ENCODE measurements around the gene JAG2.

Gene JAG2

DNA sequence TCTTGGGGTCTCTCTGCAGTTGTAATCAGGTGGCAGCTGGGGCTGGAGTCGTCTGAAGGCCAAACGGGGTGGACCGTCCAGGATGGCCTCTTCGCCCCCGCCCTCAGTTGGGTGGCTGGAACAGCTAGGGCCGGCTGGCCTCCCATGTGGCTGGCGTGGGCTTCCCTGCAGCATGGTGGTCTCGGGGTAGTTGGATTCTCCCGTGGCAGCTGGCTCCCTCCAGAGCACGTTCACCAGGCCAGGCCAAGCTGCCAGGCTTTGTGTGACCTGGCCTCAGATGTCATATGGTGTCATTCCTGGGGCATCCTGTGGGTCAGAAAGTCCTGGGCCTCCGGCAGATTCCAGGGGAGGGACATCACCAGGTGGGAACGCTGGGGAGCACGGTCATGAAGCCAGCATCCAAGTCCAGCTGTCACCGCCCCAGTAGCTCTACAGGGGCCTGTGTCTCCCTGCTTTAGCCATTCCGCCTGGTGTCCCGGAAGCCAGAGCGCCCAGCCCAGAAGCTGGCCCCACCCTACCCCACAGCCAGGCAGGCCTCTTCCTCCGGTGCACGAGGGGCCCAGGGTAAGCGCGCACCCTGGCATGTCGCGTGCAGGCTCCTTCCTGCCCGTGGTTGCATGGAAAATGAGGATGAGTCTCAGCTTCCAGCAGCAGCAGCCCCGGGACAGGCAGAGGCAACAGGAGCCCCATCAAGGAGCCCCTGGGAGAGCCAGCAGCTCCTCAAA, 13.9 kb upstream of the JAG2 start:
- no peak for DNase-seq (ENCODE audit: low read depth in 4 of 4, low spot score in 1 of 4)

DNA sequence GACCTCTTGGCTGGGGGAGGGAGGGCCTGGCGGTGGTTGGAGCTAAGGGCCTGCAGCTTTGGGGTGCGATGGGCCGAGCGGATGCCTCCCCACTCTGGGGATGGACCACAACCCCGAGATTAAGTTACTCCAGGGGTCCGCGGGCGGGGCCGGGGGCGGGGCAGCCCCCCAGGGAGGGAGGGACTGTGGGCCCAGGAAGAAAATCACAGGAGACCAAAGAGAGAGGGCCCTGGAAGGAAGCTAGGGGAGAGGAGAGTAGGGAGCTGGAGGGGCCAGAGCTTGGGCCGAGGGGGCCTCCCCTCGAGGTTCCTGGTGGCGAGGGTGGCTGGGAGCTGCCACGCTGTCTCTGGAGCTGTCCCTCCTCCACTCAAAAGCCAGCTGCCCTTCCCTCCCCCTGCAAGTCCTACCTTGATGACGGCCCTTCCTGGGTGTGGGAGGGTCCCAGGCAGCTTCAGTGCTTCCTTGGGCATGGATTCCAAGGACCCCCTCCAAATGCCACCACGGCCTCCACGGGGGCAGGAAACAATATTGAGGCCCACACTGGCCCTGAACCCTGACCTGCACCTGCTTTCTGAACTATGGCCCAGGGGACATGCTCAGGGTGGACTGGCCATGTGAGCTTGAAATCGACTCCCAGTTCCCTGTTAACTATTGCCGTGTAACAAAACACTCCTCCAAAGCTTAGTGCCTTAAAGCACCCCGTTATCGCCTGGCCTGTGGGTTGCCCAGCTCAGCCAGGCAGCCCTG, 13.1 kb upstream of the JAG2 start:
- no peak for DNase-seq (ENCODE audit: low read depth in 4 of 4, low spot score in 1 of 4)

DNA sequence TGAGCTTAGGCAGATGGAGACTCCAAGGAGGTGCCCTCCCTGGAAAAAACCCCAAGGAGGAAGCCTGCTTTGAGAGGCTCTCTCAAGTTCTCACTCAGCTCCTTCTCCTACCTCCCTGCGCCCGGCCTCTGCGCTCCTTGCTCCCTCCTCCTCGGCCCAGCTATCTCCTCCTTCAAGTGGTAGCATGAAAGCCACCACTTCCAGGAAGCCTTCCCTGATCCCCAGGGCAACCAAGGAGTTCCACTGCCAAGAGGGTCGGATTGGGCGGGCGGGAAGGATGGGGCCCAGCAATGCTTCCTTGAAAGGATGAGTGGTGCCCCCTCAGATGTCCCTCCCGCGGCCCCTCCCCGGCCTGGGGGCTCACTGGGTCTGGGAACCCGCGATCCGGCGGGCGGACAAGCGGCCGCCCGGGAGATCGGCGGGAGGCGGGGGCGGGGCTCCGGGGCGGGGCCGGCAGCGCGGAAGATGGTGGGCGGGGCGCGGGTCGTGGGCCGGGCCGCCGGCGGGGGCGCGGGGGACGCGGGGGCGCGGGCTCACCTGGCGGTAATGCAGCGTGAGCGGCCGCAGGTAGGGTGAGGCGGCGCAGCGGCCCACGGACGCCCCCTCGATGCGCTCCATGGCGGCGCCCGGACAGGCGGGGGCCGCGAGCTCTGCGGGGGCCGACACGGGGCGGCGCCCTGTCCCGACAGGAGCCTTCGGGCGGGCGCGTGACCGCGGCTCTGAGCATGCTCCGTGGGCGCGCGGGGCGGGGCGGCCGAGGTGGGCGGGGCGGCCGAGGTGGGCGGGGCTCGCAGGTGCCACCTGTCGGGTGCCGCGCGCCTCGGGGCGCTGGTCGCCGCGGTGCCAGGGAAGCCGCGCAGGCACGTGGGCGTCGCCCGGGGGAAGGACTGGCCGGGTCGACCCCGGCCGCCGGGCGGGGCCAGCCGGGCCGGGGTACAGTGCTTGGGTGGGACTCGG, 12.3 kb upstream of the JAG2 start, which contains the start of gene NUDT14:
NUDT14 (minus strand) TSS at position 721 of the 957 bp plus-strand sequence; CDS start at position 618, 103 bp downstream.
- peak; percentile 59 to 80 (median 74) for DNase-seq (ENCODE audit: low read depth in 4 of 4, low spot score in 1 of 4)

DNA sequence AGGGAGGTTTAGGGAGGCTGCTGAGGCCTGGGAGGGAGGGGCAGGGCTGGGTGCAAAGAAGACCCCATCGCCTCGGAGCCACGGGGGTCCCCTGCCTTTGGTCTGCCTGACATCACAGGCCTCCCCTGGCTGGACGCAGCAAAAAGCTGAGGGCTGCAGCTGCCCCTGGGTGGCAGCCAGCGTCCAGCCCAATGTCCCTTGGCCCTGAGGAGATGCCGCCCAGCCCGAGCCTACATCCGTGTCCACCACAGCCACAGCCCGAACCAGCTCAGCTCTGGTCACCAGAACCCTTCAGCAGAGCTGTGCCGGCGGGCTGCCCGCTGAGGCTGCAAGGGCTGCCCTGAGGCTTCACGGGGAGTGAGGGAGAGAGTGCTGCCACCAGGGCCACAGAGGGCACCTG, 10.6 kb upstream of the JAG2 start:
- no peak for DNase-seq (ENCODE audit: low read depth in 4 of 4, low spot score in 1 of 4)

DNA sequence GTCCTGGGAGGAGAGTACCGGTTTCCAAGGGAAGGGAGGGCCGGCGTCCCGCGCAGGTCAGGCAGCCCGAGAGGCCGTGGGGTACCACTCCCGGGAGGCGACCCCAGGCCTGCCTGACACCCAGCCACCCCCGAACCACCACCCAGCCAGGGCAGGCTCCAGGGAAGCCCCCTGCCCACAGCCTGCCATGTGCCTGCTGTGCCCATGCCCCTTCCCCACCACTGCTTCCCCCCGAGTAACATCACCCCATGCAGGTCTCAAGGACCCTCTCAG, 10.2 kb upstream of the JAG2 start:
- no peak for DNase-seq (ENCODE audit: low read depth in 4 of 4, low spot score in 1 of 4)

DNA sequence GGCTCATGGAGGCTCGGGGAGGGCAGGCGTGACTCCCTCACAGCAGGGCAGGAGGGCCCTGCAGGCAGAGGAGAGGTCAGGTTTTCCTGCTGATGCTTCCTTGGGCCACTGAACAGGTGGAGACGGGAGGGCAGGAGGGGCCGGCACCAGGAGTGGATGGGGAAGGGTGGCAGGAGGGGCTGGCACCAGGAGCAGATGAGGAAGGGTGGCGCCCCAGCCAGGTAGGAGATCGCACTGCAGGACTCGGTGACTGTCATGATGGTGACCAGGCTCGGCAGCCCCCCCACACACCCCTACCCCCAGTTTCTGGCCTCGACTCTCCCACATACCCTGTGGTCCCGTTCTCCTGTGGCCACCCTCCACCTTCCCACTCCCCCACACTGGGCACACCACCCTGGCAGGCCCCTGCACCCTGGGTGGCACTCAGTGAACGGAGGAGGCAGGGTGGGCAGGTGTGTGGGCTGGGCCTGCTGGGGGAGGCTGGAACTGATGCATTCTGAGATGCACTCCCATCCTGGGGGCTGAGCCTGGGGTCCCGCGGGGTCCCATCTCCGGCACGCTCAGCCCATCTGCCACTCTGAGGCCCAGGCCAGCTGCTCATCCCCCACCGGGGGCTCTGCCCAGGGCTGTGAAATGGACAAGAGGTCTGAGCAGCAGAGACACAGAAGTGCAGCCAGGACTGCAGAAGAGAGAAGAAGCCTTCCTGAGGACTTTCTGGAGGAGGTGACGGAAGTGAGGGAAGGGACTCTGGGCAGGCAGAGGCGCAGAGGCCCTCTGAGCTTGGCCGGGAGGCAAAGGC, 9.7 kb upstream of the JAG2 start:
- no peak for DNase-seq (ENCODE audit: low read depth in 4 of 4, low spot score in 1 of 4)

DNA sequence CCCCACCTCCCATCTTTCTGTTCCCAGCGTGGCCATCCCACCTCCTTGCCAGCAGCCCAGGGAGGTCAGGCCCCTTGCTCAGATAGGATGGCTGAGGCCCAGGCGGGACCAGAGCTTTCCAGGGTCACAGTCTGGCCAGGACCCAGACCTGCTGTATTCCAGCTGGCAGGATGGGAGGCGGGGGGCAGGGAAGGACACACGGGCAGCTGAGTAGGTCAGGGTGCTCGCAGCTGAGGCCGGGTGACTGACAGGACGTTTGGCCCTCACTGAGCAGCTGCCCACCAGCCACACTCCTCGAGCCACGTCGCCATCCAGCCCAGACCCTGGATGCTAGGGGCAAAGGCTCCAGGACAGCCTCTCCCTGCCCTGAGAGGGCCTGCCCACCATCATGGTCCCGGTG, 8.5 kb upstream of the JAG2 start:
- no peak for DNase-seq (ENCODE audit: low read depth in 4 of 4, low spot score in 1 of 4)

DNA sequence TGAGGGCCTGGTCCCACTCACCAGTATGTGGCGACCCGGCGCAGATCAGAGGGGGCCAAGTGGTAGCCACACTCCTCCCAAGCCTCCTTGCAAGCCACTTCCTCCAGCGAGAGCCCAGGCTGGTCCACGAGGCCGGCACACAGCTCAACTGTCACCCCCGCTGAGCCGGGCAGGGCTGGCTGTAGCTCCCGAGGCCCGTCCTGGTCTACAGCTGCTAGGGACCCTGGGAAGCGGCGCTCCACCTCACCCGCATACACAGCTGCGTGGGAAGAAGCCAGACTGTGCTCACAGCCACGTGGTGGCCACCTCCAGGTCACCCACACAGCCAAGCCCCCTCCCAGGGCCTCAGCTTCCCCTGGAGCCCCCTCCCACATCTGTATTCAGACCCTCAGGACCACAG, 7.9 kb upstream of the JAG2 start:
- no peak for DNase-seq (ENCODE audit: low read depth in 4 of 4, low spot score in 1 of 4)

DNA sequence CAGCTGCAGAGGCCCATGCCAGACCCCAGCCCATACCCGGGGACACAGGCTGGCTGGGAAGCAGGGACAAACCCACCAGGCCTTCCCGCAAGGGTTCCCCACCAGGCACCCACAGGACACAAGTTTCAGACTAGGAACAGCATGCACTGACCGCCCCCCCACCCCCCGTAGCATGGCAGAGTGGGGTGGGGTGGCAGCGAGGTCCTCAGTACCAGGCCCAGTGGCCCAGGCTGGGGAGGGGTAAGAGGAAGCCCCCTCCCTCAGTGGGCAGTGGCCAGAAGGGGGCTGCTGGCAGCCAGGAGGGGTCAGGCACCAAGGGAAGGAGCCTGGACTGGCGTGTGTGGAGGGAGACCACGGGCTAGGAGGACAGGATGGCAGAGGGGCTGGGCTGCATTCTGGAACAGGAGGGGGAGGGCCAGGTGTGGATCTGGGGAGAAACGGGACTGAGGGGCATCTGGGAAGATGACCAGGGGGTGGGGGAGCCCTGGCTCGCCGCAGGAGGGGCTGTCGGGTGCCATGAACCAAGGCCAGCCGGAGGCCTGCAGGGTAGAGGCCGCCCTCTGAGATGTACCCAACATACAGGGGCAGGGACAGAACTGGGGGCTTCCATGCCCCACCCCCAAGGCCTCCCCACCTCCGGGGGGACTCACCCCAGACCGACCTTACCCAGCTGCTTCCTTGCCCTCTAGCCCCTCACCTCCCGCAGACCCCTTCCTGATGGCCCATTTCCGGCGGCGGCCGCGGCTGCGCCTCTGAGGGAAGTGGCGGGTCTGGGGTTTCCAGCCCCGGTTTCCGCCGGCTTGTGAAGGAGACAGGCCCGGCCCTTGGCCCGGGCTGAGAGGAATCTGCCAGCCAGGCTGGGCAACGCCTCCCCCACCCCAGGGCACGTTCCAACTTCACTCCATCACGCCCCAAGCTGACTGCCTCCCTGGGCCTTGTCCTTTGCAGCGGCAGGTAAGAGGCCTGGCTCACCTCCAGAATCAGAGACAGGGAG, 5.6 kb upstream of the JAG2 start:
- DNase-seq (ENCODE audit: low read depth in 4 of 4, low spot score in 1 of 4): no peak

DNA sequence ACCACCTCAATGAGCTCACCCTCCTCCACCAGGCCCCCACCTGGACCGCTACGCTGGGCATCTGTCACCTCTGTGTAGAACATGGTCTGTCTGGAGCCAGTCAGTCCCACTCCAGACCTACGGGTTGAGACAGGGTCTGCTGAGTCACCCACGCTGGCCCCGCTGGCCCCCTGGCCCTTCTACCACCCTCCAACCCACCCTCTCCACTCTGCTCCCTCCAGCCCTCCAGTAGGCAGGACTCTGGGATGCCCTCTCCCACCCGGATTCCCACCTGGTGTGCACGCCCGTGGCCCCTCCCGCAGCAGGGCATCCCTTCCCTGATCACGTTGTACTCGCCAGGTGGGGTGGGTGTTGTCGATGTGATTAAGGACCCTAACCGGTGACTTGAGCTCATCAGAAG, 4.6 kb upstream of the JAG2 start:
- no peak for DNase-seq (ENCODE audit: low read depth in 4 of 4, low spot score in 1 of 4)

DNA sequence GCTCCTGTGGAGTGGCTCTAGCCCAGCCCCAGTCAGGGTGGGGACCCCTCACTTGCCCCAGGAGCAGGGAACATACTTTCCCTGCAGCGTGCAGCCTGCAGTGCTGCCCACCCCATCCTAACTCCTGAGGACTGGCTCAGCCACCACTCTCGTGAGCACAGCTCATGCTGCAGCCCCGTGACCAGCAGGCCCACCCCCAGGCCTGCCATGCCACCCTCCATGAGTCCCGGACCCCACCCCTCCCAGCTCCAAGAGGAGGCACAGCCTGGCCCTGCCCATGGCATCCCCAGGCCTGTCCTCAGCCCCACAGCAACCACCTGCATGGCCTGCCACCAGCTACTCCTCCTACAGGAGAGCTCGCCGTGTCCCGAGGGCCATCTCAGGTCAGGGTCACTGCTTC, 3.9 kb upstream of the JAG2 start:
- DNase-seq (ENCODE audit: low read depth in 4 of 4, low spot score in 1 of 4): no peak

DNA sequence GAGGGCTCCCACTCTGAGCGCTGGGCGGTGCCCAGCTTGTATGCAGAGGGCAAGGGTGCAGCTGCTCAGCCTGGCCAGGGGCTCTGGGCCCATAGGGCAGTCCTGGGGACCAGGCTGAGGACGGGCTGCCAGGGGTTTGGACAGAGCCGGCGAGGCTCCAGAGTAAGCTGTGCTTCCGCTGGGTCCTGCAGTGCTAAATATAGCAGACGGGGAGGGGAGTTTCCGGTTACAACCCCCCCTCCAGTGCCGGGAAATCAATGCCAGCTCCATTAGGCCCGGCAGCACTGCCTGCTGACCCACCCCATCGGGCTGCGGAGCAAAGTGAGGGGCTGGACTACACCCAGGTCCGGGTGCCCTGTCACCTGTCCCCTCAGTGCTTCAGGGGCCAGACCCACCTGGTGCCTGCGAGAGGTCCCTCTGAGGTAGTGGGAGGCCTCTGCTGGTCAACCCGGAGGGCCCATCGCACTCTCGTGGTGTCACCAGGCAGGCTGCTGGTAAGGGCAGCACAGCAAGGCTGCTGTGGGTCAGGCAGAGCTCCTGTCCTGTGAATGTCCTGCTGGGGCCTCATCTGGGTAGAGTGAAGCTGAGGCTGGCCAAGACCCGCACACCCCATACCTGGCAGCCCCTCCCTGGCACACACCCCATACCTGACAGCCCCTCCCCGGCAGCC, 2.6 kb upstream of the JAG2 start:
- no peak for DNase-seq (ENCODE audit: low read depth in 4 of 4, low spot score in 1 of 4)

DNA sequence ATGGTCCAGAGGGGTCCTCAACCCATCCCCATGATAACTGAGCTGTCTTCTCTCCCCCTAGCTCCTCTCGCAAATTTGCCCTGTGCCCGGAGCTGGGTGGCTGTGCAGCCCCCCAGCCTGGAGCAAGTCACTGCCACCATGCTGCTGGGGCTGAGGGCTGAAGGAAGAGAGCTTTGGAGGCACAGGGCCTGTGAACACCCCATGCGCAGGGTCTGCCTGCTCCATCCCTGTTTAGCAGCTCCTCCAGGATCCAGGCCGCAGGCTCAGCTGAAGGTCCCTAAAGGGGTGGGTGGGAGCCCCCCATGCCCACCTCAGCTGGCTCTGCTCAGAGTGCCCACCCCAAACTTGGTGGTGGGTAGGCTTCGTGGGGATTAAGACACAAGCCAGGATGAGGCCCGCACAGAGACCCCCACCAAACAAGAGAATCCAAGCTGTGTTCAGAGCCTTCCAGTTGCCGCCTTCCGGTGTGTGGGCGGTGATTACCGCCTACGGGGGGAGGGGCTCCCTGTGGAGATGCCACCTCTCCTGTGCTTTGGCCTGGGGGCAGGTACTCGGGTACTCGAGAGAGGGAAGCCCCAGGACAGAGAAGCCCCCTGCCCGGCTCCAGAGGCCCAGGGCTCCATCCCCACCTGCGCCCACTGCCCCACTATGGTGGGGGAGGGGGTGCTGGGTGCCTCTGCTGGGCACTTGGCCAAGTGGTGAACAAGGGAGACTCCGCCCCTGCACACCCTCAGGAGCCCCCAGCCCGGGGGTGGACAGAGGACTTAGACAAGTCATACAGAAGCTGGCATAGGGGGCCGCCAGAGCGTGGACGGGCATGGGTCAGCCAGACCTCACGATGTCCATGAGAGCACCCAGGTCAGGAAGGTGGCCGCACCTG, 1.4 kb upstream of the JAG2 start:
- DNase-seq (ENCODE audit: low read depth in 4 of 4, low spot score in 1 of 4): no peak

DNA sequence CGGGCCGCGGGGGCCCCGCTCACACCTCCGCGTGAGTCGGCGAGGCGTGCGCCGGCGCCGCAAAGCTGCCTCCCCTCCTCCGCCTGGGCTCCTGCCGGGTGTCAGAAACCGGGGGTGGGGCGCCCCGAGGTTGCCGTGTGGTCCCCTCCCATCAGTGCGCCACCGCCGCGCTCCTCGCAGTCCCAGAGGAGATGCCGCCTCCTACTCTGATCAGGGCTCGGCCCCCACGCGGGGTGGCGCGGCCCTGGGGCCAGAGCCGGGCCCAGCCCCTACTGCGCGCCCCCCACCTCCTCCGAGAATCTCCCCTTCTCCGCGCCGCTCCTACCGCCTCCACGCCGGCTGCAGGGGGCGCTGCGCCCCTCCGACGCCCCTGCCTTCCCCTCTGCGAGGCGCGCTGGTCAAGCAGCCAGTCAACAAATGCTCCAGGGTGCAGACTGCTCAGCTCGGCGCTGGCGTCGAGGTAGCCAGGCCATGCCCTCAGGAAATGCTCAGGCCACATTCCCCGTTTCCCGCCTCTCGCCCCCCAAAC, 467 bp upstream of the JAG2 start:
- peak in 2 of 4 experiments; percentile 19 to 27 for DNase-seq (ENCODE audit: low read depth in 4 of 4, low spot score in 1 of 4)

DNA sequence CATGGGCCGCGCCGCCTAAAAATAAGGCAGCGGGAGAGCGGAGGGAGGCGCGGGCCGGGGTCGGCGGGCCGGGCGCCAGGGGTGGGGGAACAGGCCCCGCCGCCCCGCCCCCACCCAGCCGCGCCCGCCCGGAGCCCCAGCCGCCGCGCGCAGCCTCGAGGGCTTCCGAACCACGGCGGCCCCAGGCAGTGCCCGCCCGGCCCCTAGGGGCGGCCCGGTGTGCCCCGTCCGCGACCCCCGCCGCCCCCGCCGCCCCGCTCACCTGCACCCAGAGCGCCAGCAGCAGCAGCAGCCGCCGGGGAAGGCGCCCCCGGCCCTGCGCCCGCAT, 519 bp downstream of the JAG2 start:
- DNase-seq (ENCODE audit: low read depth in 4 of 4, low spot score in 1 of 4): no peak

DNA sequence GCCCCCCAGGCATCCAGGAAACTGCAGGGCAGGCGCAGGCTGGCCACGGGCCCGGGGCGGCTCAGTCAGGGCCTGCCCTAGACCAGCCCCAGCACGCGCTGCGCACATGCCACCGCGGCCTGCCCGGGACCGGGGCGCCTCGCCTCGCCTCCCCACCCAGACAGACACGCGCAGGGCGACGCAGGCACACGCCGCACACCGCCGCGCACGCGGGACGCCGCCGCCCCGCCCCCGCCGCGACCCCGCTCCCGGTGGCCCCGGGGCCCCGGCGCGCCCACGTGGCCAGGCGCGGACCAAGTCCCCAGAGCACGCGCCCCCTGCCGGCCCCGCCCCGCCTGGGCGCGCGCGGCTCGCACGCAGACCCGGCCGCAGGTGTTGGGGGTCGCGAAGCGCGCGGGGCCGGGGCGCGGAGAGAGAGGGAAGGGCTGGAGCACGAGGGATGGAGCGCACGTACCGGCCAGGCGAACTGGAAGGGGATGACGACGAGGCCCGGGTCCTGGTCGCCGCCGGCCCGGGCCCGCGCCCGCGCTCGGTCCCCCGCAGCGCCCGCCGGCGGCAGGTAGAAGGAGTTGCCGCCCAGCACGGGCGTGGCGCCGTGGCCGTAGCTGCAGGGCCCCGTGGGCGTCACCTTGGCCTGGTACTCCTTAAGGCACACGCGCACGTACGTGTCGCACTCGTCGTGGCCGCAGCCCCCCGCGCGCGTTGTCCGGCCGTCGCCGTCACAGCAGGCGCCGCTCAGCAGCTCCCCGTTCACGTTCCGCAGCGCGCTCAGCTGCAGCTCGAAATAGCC, 1.1 kb downstream of the JAG2 start:
- DNase-seq (ENCODE audit: low read depth in 4 of 4, low spot score in 1 of 4): no peak

DNA sequence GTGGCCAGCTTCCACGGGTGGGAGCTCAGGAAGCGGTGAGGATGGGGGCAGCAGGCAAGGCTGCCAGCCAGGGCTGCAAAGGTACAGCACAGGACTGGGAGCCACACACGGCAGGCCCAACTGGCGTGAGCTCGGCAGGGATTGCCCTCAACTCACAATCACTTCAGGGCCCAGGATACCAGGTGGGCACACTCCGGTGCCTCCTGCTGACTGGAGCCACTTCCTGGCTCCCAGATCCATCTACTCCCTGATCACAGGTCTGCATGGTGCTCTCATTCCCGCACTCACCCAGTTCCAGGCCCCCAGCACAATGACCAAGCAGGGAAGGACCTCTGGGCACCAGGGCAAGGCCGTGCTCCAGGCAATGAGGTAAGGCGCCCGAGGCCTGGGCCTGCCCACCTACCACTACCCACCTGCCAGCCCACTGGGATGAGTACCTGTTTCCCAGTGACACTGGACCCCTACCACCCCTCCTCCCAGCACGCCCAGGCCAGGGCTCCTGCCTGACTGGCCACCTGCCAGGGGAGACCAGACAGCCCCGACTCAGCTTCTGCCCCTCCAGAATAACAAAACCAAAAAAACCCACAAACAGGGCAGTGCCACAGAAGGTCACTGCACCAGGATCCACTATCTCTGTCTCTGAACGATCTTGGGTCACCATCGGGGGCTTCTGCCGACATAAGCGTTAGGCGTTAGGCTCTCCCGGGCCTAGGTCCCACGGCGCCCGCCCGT, 1.8 kb downstream of the JAG2 start:
- no peak for DNase-seq (ENCODE audit: low read depth in 4 of 4, low spot score in 1 of 4)

Measured in stimulated activated CD4-positive, alpha-beta T cell treated with anti-CD3 and anti-CD28 coated beads, Interleukin-1b, Interleukin-23, amount 100 ng/mL, for 24 hours (primary cell).